ENCODE measurements around the gene CPNE8.

DNA sequence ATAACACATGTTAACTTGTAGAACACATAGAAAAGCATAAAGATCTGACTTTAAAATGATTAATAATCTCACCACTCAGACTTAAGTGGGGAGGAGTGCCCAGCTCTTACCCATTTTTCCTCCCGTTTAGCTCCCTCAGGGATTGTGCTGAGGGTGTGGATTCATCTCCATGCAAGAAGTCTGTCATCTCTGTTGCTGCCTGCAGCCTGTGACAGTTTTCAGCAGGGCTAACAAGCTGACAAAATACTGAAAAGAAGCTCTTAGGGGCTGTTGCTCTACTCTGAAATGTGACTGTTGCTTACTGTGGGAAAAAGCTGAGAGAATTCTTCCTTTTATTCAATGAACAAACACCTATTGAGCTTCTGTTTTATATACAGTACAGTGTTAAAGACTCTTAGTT lies 216.2 kb downstream of the CPNE8 start:
- TF ChIP-seq TAF1 (IDR thresholded peaks at IDR 0.05; ENCODE audit: borderline replicate concordance, insufficient read depth, low read length): no peak
- no peak for TF ChIP-seq POLR2AphosphoS5 (IDR thresholded peaks at IDR 0.05; ENCODE audit: low read depth, low read length)
- no peak for TF ChIP-seq SIN3A (IDR thresholded peaks at IDR 0.05; ENCODE audit: borderline replicate concordance, insufficient read depth, low read length)
- TF ChIP-seq, protein P1, sequence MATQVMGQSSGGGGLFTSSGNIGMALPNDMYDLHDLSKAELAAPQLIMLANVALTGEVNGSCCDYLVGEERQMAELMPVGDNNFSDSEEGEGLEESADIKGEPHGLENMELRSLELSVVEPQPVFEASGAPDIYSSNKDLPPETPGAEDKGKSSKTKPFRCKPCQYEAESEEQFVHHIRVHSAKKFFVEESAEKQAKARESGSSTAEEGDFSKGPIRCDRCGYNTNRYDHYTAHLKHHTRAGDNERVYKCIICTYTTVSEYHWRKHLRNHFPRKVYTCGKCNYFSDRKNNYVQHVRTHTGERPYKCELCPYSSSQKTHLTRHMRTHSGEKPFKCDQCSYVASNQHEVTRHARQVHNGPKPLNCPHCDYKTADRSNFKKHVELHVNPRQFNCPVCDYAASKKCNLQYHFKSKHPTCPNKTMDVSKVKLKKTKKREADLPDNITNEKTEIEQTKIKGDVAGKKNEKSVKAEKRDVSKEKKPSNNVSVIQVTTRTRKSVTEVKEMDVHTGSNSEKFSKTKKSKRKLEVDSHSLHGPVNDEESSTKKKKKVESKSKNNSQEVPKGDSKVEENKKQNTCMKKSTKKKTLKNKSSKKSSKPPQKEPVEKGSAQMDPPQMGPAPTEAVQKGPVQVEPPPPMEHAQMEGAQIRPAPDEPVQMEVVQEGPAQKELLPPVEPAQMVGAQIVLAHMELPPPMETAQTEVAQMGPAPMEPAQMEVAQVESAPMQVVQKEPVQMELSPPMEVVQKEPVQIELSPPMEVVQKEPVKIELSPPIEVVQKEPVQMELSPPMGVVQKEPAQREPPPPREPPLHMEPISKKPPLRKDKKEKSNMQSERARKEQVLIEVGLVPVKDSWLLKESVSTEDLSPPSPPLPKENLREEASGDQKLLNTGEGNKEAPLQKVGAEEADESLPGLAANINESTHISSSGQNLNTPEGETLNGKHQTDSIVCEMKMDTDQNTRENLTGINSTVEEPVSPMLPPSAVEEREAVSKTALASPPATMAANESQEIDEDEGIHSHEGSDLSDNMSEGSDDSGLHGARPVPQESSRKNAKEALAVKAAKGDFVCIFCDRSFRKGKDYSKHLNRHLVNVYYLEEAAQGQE (IDR thresholded peaks at IDR 0.05; ENCODE audit: insufficient read depth in 1 of 2, low read depth in 2 of 2, low read length in 2 of 2): no peak
- TF ChIP-seq FOXP2 (optimal IDR thresholded peaks at IDR 0.05; ENCODE audit: borderline replicate concordance, extremely low read depth, extremely low read length, insufficient read depth): no peak

Data from PFSK-1 (cell line).